Activated T-cell treated with anti-CD3 and anti-CD28 coated beads, Interleukin-2, amount 50 U/mL, for 72 hours (primary cell): Measurements from ENCODE around the gene ZNF197. TPM values are rescaled to one million over a fixed set of nuclear protein-coding genes. Genes with fewer than 3 reads are reported as not detected.
"Not testable (repeated sequence)": the region's sequence is repeated elsewhere in the genome, so short reads cannot be mapped to it uniquely, and the experiment has no call there.

ENCODE experiments used
- ATAC-seq, 2 donors: fragments of 150-1000 bp; cut with Tn5 transposase; replicated peaks in 1 of 2; 2 replicates each; pipeline ENCODE4 v1.10.0; 2021; ENCODE audit warnings: moderate library complexity in 2 of 2, mild to moderate bottlenecking in 1 of 2
- DNase-seq, 2 donors: peaks; one replicate each; pipeline ENCODE4 v3.0.0; 2021 to 2022; ENCODE audit warnings: mixed read lengths in 1 of 2
- H3K27ac Mint-ChIP-seq: one replicate; pipeline ENCODE4 v1.8.0; 2022; ENCODE audit warnings: mild to moderate bottlenecking, moderate library complexity, mixed read lengths
- H3K27me3 Mint-ChIP-seq: one replicate; pipeline ENCODE4 v1.8.0; 2022; ENCODE audit warnings: low read depth, mixed read lengths
- H3K36me3 Mint-ChIP-seq, 2 donors: one replicate each; pipeline ENCODE4 v1.8.0; 2022; ENCODE audit warnings: mixed read lengths in 2 of 2, mild to moderate bottlenecking in 1 of 2; ENCODE audit not compliant: insufficient read depth in 2 of 2
- H3K4me1 Mint-ChIP-seq: one replicate; pipeline ENCODE4 v1.8.0; 2022; ENCODE audit warnings: low read depth, mixed read lengths
- H3K4me3 Mint-ChIP-seq, 2 donors: one replicate each; pipeline ENCODE4 v1.8.0; 2022; ENCODE audit warnings: mild to moderate bottlenecking in 2 of 2, mixed read lengths in 2 of 2, moderate library complexity in 2 of 2
- H3K9me3 Mint-ChIP-seq, 2 donors: one replicate each; pipeline ENCODE4 v1.8.0; 2022; ENCODE audit warnings: mixed read lengths in 2 of 2
- total RNA-seq, 2 donors: library from RNA; stranded (reverse); gene quantifications; one replicate each; pipeline ENCODE4 v1.2.3, GENCODE V29; 2022

ZNF197 gene
- total RNA-seq, 2 donors from 2014 or later, result 14.8 to 15.7 TPM

DNA sequence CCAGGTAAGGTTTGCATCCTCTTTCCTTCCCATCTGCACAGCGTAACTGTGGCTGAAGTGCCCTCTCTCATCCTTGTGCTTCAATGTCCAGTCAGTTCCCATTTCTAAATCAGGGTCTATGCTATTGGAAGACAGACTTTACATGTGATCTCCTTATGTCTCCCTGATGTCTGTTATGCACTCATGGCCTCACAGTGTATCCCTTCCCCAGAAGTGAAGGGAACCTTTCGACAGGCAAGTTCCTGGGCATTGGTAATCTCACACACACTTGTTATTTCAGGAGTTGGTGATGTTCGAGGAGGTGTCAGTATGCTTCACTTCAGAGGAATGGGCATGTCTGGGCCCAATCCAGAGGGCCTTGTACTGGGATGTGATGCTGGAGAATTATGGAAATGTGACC lies 7.4 kb downstream of the ZNF197 start:
- H3K4me1 Mint-ChIP-seq, result peaks cover 9% of the 10 kb centered on the region
- no peak for DNase-seq
- H3K27ac Mint-ChIP-seq, result no peak overlapping the region
- peaks cover 5% of the 10 kb centered on the region in 2 donors for H3K9me3 Mint-ChIP-seq
- H3K27me3 Mint-ChIP-seq, result no peaks in the 10 kb centered on the region
- H3K36me3 Mint-ChIP-seq, result peaks cover 16 to 45% of the 10 kb centered on the region in 2 donors
- ATAC-seq, result no peak
- no peak overlapping the region for H3K4me3 Mint-ChIP-seq

DNA sequence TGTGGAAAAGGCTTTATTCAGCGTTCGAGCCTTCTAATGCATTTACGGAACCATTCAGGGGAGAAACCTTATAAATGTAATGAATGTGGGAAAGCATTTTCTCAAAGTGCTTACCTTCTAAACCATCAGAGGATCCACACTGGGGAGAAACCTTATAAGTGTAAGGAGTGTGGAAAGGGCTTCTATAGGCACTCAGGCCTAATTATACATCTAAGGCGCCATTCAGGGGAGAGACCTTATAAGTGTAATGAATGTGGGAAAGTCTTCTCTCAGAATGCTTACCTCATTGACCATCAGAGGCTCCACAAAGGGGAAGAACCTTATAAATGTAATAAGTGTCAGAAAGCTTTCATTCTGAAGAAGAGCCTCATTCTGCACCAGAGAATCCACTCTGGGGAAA lies 17.5 kb downstream of the ZNF197 start:
- no peak for ATAC-seq
- Mint-ChIP-seq H3K4me3 (no peak overlapping the region), H3K36me3 (peaks cover 45 to 75% of the 10 kb centered on the region in 2 donors), H3K4me1 (peaks cover under 1% of the 10 kb centered on the region), H3K9me3 (peaks cover 16 to 28% of the 10 kb centered on the region in 2 donors), H3K27ac (no peak overlapping the region), H3K27me3 (no peaks in the 10 kb centered on the region)
- DNase-seq, result no peak

DNA sequence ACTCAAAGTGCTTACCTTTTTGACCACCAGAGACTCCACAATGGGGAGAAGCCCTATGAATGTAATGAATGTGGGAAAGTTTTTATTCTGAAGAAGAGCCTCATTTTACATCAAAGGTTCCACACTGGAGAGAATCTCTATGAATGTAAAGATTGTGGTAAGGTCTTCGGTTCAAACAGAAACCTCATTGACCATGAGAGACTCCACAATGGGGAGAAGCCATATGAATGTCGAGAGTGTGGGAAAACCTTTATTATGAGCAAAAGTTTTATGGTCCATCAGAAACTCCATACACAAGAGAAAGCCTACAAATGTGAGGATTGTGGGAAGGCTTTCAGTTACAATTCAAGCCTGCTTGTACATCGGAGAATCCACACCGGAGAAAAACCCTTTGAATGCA lies 18.2 kb downstream of the ZNF197 start:
- peaks cover 16 to 23% of the 10 kb centered on the region in 2 donors for H3K9me3 Mint-ChIP-seq
- ATAC-seq, result no peak
- H3K4me3 Mint-ChIP-seq, result no peak overlapping the region
- H3K36me3 Mint-ChIP-seq, result peaks cover 41 to 69% of the 10 kb centered on the region in 2 donors
- H3K27ac Mint-ChIP-seq, result no peak overlapping the region
- no peaks in the 10 kb centered on the region for H3K27me3 Mint-ChIP-seq
- peaks cover 7% of the 10 kb centered on the region for H3K4me1 Mint-ChIP-seq
- DNase-seq, result no peak

DNA sequence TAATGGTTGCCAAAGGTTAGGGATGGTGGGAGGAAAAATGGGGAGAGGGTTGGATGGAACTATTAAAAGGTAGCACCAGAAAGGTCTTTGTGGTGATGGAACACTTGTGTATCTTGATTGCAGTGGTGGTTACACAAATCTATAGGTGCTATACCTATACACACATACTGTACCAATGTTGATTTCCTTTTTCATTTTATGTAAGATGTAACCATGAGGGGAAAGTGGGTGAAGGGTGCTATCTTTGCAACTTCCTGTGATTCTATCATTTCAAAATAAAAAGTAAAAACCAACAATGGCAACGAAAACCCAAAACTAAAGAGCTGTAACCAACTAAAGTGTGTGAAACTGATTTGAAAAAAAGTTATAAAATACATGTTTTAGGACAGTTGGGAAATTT lies 22.9 kb downstream of the ZNF197 start:
- H3K27me3 Mint-ChIP-seq, result no peaks in the 10 kb centered on the region
- peak overlapping the region; percentile 83 to 85 for H3K4me3 Mint-ChIP-seq
- DNase-seq (no peak), ATAC-seq (no peak)
- H3K27ac Mint-ChIP-seq, result peak overlapping the region; percentile 80
- H3K9me3 Mint-ChIP-seq, result peaks cover 6 to 13% of the 10 kb centered on the region in 2 donors
- H3K4me1 Mint-ChIP-seq, result peaks cover 11% of the 10 kb centered on the region
- peaks cover 20 to 46% of the 10 kb centered on the region in 2 donors for H3K36me3 Mint-ChIP-seq

DNA sequence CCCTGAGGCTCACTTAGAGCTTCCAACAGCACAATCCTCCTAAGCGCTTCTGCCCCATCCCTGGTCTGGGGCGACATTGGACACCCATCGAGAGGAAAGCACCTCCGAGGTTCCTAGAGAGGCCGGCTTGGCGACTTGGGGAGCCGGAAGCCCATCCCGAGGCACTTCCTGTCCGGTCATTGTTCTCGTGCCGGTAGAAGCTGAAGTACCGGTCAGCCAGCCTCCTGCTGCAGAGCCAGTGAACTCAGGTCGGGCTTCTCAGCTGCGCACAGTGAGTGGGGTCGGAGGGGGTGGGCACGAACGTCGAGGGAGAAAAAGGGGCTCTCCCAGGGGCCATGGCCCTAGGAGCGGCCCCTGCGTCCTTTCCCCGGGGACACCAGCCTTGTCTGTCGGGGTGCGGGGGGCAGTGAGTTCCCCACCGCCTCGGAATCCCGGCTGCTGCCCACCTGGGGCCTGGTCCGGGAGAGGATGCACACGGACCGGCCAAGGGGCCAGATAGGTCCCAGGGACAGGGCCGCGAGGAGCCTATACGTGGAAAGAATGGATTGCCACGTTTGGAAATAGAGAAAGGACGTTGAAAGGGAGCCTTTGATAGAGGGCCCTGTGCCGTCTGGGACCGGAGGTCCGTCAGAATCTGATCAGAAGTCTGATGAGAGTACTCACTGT lies 23.9 kb downstream of the ZNF197 start, which contains the start of gene ZNF35:
TSS of gene ZNF35 (plus strand) at position 169 of the 666 bp plus-strand sequence. CDS start 2,336 bp downstream, outside the sequence.
- H3K4me3 Mint-ChIP-seq, result peak within 1 kb of the TSS; percentile 83 to 85
- H3K27ac Mint-ChIP-seq, result peak within 1 kb of the TSS; percentile 80
- H3K9me3 Mint-ChIP-seq, result peaks cover 4 to 7% of the 10 kb centered on the region in 2 donors
- H3K36me3 Mint-ChIP-seq, result peaks cover 17 to 40% of the 10 kb centered on the region in 2 donors
- peak; percentile 92 to 94 for ATAC-seq
- no peaks in the 10 kb centered on the region for H3K27me3 Mint-ChIP-seq
- peaks cover 11% of the 10 kb centered on the region for H3K4me1 Mint-ChIP-seq
- peak; percentile 67 to 70 for DNase-seq

DNA sequence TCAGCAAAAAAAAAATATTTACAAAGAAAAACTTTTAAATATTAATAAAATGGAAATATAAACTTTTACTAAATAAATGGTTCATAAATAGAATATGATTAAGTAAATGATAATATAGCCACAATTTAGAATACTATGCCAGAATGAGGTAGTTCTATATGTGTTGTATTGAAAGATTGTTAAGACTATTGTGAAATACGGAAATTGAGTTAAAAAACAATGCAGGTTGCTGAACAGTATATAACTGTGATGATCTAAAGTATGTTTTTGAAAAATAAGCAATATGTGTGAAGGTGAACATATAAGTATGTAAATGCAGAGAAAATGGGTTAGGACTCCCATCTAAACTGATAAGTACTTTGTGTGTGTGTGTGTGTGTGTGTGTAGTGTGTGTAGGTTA lies 24.9 kb downstream of the ZNF197 start:
- ATAC-seq, result no peak
- H3K9me3 Mint-ChIP-seq, result peaks cover 4 to 11% of the 10 kb centered on the region in 2 donors
- H3K27ac Mint-ChIP-seq, result peak overlapping the region; percentile 60
- peak overlapping the region in 1 of 2 donors; percentile 43 for H3K4me3 Mint-ChIP-seq
- H3K27me3 Mint-ChIP-seq, result no peaks in the 10 kb centered on the region
- H3K36me3 Mint-ChIP-seq, result peaks cover 22 to 44% of the 10 kb centered on the region in 2 donors
- no peak for DNase-seq
- H3K4me1 Mint-ChIP-seq, result peaks cover 11% of the 10 kb centered on the region

DNA sequence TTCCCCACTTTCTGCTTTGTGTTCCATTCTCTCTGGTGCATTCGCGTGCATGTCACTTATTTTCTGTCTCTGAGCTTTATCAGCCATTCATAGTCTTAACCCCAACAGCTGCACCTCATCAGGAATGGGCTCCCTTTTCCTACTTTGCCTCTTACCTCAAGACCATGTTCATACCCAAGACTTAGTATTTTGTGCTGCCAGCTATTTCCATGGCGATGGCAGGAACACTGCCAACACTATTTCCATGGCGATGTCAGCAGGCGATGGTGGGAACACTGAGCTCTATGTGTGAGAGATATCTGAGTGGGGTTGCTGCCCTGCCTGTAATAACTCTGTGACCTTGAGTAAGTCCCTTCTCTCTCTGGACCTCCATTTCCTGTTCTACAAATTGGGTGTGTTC lies 29.2 kb downstream of the ZNF197 start:
- H3K9me3 Mint-ChIP-seq, result peaks cover 13 to 25% of the 10 kb centered on the region in 2 donors
- DNase-seq, result no peak
- H3K4me3 Mint-ChIP-seq, result no peak overlapping the region
- ATAC-seq, result no peak
- H3K4me1 Mint-ChIP-seq, result no peaks in the 10 kb centered on the region
- H3K36me3 Mint-ChIP-seq, result peaks cover 43 to 59% of the 10 kb centered on the region in 2 donors
- no peaks in the 10 kb centered on the region for H3K27me3 Mint-ChIP-seq
- no peak overlapping the region for H3K27ac Mint-ChIP-seq

DNA sequence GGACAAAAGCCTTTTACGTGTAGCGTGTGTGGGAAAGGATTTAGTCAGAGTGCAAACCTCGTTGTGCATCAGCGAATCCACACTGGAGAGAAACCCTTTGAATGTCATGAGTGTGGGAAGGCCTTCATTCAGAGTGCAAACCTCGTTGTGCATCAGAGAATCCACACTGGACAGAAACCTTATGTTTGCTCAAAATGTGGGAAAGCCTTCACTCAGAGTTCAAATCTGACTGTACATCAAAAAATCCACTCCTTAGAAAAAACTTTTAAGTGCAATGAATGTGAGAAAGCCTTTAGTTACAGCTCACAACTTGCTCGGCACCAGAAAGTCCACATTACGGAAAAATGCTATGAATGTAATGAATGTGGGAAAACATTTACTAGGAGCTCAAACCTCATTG lies 34.2 kb downstream of the ZNF197 start:
- H3K4me3 Mint-ChIP-seq, result no peak overlapping the region
- no peaks in the 10 kb centered on the region for H3K4me1 Mint-ChIP-seq
- DNase-seq (no peak), ATAC-seq (no peak)
- no peaks in the 10 kb centered on the region for H3K27me3 Mint-ChIP-seq
- no peak overlapping the region for H3K27ac Mint-ChIP-seq
- peaks cover 41 to 53% of the 10 kb centered on the region in 2 donors for H3K36me3 Mint-ChIP-seq
- H3K9me3 Mint-ChIP-seq, result peaks cover 16 to 33% of the 10 kb centered on the region in 2 donors

DNA sequence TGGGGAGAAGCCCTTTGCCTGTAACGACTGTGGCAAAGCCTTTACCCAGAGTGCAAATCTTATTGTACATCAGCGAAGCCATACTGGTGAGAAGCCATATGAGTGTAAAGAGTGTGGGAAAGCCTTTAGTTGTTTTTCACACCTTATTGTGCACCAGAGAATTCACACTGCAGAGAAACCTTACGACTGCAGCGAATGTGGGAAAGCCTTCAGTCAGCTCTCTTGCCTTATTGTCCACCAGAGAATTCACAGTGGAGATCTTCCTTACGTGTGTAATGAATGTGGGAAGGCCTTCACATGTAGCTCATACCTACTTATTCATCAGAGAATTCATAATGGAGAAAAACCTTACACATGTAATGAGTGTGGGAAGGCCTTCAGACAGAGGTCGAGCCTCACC lies 34.6 kb downstream of the ZNF197 start:
- peaks cover 17 to 33% of the 10 kb centered on the region in 2 donors for H3K9me3 Mint-ChIP-seq
- peaks cover 40 to 49% of the 10 kb centered on the region in 2 donors for H3K36me3 Mint-ChIP-seq
- ATAC-seq, result no peak
- H3K27me3 Mint-ChIP-seq, result no peaks in the 10 kb centered on the region
- no peaks in the 10 kb centered on the region for H3K4me1 Mint-ChIP-seq
- H3K4me3 Mint-ChIP-seq, result no peak overlapping the region
- H3K27ac Mint-ChIP-seq, result no peak overlapping the region
- DNase-seq, result no peak

DNA sequence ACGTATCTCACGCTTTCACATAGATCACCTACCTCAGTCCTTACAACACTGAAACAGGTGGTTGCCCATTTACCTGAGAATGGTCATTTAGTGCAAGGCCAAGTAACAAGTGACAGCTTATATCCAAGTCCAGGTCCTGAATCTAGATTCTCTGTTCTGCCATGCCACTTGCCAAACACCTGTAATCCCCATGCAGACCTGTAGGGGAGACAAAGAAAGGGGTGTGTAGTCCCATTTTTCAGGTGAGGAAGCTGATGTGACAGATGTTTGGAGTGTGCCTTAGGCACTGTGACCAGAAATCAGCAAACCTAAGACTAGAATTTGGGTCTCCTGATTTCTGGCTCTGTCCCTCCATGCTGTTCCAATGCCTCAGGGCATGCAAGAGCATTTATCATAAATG lies 36.4 kb downstream of the ZNF197 start:
- Mint-ChIP-seq H3K27ac (no peak overlapping the region), H3K9me3 (peaks cover 17 to 38% of the 10 kb centered on the region in 2 donors), H3K27me3 (no peaks in the 10 kb centered on the region), H3K4me1 (no peaks in the 10 kb centered on the region), H3K36me3 (peaks cover 39 to 43% of the 10 kb centered on the region in 2 donors), H3K4me3 (no peak overlapping the region)
- ATAC-seq (no peak), DNase-seq (no peak)

DNA sequence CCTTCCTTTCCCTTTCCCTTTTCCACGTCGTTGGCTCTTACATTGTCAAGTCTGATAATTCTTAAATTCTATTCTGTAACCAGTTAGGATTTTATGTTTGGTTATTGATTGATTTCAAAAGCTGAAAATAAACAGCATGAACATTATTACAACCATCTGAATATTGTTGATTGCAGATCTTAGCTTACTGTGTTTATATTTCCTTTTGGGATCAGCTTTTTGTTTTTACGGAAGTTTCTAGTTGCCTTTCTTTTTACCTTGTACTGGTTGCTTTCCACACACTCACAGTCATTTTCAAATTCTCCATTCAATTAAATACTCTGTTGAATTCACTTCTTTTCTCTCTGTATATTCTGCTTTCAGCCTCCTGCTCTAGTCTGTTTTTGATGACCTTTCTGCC lies 40.3 kb downstream of the ZNF197 start:
- no peak overlapping the region for H3K27ac Mint-ChIP-seq
- H3K27me3 Mint-ChIP-seq, result no peaks in the 10 kb centered on the region
- H3K36me3 Mint-ChIP-seq, result peaks cover 9 to 15% of the 10 kb centered on the region in 2 donors
- no peaks in the 10 kb centered on the region for H3K4me1 Mint-ChIP-seq
- H3K4me3 Mint-ChIP-seq, result no peak overlapping the region
- ATAC-seq, result no peak
- H3K9me3 Mint-ChIP-seq, result peaks cover 9 to 23% of the 10 kb centered on the region in 2 donors
- no peak for DNase-seq

DNA sequence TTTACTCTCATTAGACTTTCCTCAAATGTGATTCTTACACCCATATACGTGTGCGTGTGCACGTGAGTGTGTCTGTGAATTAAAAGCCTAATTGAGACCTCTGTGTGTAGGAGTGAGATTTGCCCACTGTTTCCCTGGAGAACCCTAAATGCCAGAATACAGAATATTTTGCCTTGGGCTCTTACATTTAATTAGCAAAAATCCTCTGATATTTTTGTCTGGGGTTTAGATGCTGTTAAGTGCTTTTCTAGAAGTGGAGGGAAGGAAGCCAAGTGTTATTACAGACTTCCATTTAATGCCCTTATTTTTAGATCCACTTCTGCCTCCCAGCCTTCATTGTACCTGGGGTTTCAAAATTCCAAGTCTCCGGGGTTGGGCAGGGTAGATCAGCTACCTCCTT lies 41.5 kb downstream of the ZNF197 start:
- H3K4me1 Mint-ChIP-seq, result no peaks in the 10 kb centered on the region
- H3K4me3 Mint-ChIP-seq, result no peak overlapping the region
- peaks cover 7 to 19% of the 10 kb centered on the region in 2 donors for H3K9me3 Mint-ChIP-seq
- peaks cover 3 to 11% of the 10 kb centered on the region in 2 donors for H3K36me3 Mint-ChIP-seq
- H3K27me3 Mint-ChIP-seq, result no peaks in the 10 kb centered on the region
- no peak overlapping the region for H3K27ac Mint-ChIP-seq
- DNase-seq (no peak), ATAC-seq (no peak)

DNA sequence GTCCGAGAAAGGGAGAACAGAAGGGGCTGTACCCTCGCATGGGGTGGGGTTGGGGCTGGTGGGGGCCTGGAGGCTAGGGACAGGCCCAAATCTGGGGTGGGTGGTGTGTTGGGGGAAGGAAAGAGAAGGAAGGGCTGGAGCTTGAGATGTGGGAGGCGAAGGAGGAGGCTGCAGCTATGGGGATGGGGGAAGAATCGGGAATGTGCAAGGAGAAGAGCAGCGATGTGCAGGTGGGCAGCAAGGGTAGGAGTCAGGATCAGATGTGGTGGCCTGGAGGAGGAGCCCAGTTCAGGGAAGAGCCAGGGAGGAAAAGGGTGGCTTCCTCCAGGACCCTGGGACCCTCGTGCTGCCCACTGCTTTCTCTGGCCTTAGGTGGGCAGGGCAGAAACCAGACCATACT lies 44.9 kb downstream of the ZNF197 start:
- Mint-ChIP-seq H3K27ac (no peak overlapping the region), H3K4me1 (no peaks in the 10 kb centered on the region), H3K27me3 (no peaks in the 10 kb centered on the region), H3K36me3 (peaks cover 11 to 13% of the 10 kb centered on the region in 2 donors), H3K9me3 (peaks cover 19 to 23% of the 10 kb centered on the region in 2 donors), H3K4me3 (no peak overlapping the region)
- DNase-seq (no peak), ATAC-seq (no peak)

DNA sequence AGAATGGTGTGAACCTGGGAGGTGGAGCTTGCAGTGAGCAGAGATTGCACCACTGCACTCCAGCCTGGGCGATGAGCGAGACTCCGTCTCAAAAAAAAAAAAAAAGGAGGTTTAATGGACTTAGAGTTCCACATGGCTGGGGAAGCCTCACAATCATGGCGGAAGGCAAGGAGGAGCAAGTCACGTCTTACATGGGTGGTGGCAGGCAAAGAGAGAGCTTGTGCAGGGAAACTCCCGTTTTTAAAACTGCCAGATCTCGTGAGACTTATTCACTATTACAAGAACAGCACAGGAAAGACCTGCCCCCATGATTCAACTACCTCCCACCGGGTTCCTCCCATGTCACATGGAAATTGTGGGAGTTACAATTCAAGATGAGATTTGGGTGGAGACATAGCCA lies 48.6 kb downstream of the ZNF197 start:
- H3K4me3 Mint-ChIP-seq, H3K27me3 Mint-ChIP-seq, H3K4me1 Mint-ChIP-seq, ATAC-seq, H3K27ac Mint-ChIP-seq, DNase-seq: not testable (repeated sequence)
- peaks cover 11 to 16% of the 10 kb centered on the region in 2 donors for H3K9me3 Mint-ChIP-seq
- H3K36me3 Mint-ChIP-seq, result peaks cover 7 to 10% of the 10 kb centered on the region in 2 donors
